RWPE2 (cell line): ENCODE measurements around the gene PJA1.

ENCODE experiments used
- ATAC-seq: fragments of 200-7000 bp; cut with Tn5 transposase; 3 replicates; pipeline ENCODE4 v1.9.1; 2021; ENCODE audit warnings: low read depth
- DNase-seq: peaks from one replicate; pipeline ENCODE4 v3.0.0-alpha.2; 2020; ENCODE audit warnings: low spot score
- H3K27ac ChIP-seq: fragments of 450-650 bp; 2 replicates; pipeline ENCODE4 v1.5.1; 2017; ENCODE audit warnings: mild to moderate bottlenecking; ENCODE audit not compliant: poor library complexity, severe bottlenecking
- H3K27me3 ChIP-seq: fragments of 250-450 bp; sonication (Bioruptor Pico); 2 replicates; pipeline ENCODE4 v1.5.1; 2021; ENCODE audit warnings: mild to moderate bottlenecking, moderate library complexity; ENCODE audit not compliant: insufficient read depth, poor library complexity, severe bottlenecking
- H3K36me3 ChIP-seq: fragments of 250-450 bp; sonication (Bioruptor Pico); 2 replicates; pipeline ENCODE4 v1.5.1; 2020; ENCODE audit warnings: low read depth, mild to moderate bottlenecking, moderate library complexity
- H3K4me1 ChIP-seq: fragments of 250-450 bp; sonication (Bioruptor Pico); 2 replicates; pipeline ENCODE4 v1.5.1; 2021; ENCODE audit warnings: mild to moderate bottlenecking, moderate library complexity; ENCODE audit not compliant: insufficient read depth, poor library complexity, severe bottlenecking
- H3K4me3 ChIP-seq: fragments of 250-450 bp; sonication (Bioruptor Pico); 2 replicates; pipeline ENCODE4 v1.5.1; 2021; ENCODE audit warnings: mild to moderate bottlenecking, moderate library complexity; ENCODE audit not compliant: severe bottlenecking
- H3K9me3 ChIP-seq: fragments of 250-450 bp; sonication (Bioruptor Pico); 2 replicates; pipeline ENCODE4 v1.5.1; 2021; ENCODE audit warnings: mild to moderate bottlenecking, moderate library complexity; ENCODE audit not compliant: severe bottlenecking
- TF ChIP-seq, protein P1 (sequence below): fragments of 450-650 bp; IDR thresholded peaks from one replicate; pipeline ENCODE4 v1.5.1; 2017; ENCODE audit warnings: mild to moderate bottlenecking, moderate library complexity; ENCODE audit not compliant: poor library complexity, severe bottlenecking

The PJA1 gene

DNA sequence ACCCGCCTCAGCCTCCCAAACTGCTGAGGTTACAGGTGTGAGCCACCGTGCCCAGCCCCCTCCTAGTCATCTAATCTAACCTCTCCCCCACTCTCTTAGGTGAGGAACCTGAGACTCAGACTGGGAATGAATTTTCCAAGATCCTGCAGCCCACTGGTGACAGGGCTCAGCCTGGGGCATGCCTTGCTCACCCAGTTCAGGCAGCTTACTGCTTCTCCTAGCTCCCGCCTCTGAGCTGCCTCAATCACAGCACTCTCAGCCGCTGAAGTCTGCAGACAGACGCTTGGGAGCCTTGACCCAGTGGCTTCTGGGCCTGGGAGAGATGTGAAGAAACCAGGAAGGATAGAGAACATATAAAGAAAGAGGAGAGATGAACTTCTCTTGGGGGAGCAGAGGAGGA is 24.4 kb downstream of the PJA1 start:
- no peak for DNase-seq
- no peak overlapping the region for H3K4me3 ChIP-seq
- H3K27me3 ChIP-seq: no peaks in the 10 kb centered on the region
- no peaks in the 10 kb centered on the region for H3K9me3 ChIP-seq
- no peak overlapping the region for H3K27ac ChIP-seq
- no peak for ATAC-seq
- no peaks in the 10 kb centered on the region for H3K4me1 ChIP-seq
- no peaks in the 10 kb centered on the region for H3K36me3 ChIP-seq
- TF ChIP-seq, protein P1, sequence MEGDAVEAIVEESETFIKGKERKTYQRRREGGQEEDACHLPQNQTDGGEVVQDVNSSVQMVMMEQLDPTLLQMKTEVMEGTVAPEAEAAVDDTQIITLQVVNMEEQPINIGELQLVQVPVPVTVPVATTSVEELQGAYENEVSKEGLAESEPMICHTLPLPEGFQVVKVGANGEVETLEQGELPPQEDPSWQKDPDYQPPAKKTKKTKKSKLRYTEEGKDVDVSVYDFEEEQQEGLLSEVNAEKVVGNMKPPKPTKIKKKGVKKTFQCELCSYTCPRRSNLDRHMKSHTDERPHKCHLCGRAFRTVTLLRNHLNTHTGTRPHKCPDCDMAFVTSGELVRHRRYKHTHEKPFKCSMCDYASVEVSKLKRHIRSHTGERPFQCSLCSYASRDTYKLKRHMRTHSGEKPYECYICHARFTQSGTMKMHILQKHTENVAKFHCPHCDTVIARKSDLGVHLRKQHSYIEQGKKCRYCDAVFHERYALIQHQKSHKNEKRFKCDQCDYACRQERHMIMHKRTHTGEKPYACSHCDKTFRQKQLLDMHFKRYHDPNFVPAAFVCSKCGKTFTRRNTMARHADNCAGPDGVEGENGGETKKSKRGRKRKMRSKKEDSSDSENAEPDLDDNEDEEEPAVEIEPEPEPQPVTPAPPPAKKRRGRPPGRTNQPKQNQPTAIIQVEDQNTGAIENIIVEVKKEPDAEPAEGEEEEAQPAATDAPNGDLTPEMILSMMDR: no peak

DNA sequence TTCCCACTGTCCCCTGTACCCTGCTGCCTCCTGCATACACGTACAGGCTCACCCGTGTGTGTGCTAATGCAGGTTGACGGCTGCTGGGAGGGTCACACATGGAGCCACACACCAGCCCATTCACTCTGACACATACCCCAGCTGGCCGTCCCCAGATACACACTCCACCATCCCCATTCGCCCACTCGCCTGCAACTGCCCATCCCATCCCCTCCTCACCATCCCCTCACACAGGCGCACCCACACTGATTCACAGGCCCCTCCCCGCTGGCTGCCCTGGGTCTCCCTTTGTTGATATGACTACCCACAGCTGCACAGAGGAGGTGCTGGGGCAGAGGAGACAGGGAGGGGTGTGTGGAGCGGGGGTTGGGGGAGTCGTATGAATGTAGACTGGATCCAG is 25.7 kb downstream of the PJA1 start:
- ATAC-seq: no peak
- TF ChIP-seq, protein P1: no peak
- no peaks in the 10 kb centered on the region for H3K36me3 ChIP-seq
- no peaks in the 10 kb centered on the region for H3K4me1 ChIP-seq
- H3K4me3 ChIP-seq: no peak overlapping the region
- H3K9me3 ChIP-seq: no peaks in the 10 kb centered on the region
- no peak overlapping the region for H3K27ac ChIP-seq
- no peaks in the 10 kb centered on the region for H3K27me3 ChIP-seq
- DNase-seq: no peak

DNA sequence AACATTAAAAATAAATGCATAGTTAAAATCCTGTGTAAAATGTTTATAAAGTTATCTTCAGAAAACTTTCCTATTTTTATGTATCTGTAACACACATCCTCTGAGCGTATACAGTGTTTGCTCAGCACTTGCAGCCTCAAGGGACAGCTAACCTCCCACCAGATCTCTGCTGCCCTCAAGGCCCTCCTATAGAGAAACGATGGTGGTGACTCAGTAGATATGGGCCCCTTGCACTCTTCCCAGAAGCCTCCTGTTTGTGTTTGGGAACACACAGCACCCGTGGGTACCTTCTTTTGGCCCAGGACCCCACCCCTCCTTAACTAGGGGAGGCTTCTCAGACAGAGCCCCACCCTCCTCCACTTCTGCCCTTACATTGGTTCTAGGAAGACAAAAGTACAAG is 26.7 kb downstream of the PJA1 start:
- no peak overlapping the region for H3K27ac ChIP-seq
- H3K27me3 ChIP-seq: no peaks in the 10 kb centered on the region
- TF ChIP-seq, protein P1: no peak
- ATAC-seq (no peak), DNase-seq (no peak)
- no peaks in the 10 kb centered on the region for H3K36me3 ChIP-seq
- no peaks in the 10 kb centered on the region for H3K9me3 ChIP-seq
- H3K4me3 ChIP-seq: no peak overlapping the region
- H3K4me1 ChIP-seq: no peaks in the 10 kb centered on the region

DNA sequence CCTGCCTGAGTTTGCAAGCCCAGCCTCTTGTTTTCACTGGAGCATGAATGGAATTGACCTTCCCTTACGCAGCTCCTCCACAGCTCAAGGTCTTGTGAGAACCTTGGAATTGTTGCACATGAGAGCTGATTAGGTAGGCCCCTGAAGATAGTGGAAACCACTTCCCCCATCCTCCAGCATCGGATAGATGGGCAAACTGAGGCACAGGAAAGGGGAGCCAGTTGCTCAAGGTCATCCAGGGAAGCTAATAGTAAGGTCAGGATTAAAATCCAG is 27.2 kb downstream of the PJA1 start:
- no peak overlapping the region for H3K27ac ChIP-seq
- no peak for ATAC-seq
- TF ChIP-seq, protein P1: no peak

DNA sequence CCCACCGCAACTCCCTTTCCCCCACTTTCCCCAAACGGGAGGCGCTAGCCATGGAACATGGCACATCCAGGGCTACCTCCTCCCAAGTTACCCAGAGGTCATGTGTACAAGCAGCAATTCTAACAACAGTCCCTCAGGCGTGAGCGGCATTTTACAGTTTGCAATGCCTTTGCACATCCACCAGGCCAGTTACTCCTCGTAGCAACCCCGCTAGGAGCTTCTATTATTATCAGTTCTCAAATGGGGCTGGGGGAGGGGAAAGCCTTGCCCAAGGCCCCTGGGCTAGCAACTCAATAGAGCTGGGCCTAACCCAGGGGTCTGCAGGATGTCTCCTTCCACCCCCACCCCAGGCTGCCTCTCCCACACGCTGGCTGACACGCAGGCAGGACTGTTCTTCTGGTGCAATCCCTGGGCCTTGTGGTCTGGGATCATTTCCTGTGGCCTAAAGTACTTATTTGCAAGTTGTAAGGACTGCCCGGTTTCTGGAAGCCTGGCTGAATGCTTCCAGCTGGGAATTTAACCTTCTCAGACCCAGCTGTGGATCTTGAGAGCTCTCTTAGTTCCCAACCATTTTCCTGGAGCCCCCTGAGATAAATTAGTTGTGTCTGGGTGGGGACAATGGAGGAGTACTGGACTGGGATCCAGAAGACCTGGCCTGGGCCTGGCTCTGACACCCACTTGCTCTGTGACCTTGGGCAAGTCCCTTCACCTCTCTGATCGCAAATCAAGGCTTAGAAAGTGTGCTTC is 27.7 kb downstream of the PJA1 start:
- H3K4me3 ChIP-seq: no peak overlapping the region
- DNase-seq: no peak
- H3K27me3 ChIP-seq: no peaks in the 10 kb centered on the region

More for the DNA sequence above, 27.2 kb downstream of the PJA1 start:
- DNase-seq: no peak
- Histone ChIP-seq H3K27me3 (no peaks in the 10 kb centered on the region), H3K4me3 (no peak overlapping the region), H3K4me1 (no peaks in the 10 kb centered on the region), H3K9me3 (no peaks in the 10 kb centered on the region), H3K36me3 (no peaks in the 10 kb centered on the region)

More for the DNA sequence above, 27.7 kb downstream of the PJA1 start:
- TF ChIP-seq, protein P1: no peak
- Histone ChIP-seq H3K9me3 (no peaks in the 10 kb centered on the region), H3K27ac (no peak overlapping the region), H3K36me3 (no peaks in the 10 kb centered on the region), H3K4me1 (no peaks in the 10 kb centered on the region)
- ATAC-seq: no peak
